ENCODE data around the gene TENM3.

Gene TENM3

DNA sequence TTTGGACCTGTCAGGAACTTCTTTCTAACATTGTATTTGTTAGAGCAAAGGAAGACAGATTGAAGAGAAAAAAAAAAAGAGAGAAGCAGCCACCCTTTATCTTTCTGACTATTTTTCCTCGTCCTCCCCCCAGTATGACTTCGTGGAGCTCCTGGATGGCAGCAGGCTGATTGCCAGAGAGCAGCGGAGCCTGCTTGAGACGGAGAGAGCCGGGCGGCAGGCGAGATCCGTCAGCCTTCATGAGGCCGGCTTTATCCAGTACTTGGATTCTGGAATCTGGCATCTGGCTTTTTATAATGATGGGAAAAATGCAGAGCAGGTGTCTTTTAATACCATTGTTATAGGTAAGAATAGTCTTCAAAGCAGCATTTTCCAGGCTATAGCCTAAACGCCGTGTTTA lies 436.3 kb downstream of the TENM3 start:
- DNase-seq (ENCODE audit: extremely low read depth, low read depth) = no peak
- TF ChIP-seq, protein P1, sequence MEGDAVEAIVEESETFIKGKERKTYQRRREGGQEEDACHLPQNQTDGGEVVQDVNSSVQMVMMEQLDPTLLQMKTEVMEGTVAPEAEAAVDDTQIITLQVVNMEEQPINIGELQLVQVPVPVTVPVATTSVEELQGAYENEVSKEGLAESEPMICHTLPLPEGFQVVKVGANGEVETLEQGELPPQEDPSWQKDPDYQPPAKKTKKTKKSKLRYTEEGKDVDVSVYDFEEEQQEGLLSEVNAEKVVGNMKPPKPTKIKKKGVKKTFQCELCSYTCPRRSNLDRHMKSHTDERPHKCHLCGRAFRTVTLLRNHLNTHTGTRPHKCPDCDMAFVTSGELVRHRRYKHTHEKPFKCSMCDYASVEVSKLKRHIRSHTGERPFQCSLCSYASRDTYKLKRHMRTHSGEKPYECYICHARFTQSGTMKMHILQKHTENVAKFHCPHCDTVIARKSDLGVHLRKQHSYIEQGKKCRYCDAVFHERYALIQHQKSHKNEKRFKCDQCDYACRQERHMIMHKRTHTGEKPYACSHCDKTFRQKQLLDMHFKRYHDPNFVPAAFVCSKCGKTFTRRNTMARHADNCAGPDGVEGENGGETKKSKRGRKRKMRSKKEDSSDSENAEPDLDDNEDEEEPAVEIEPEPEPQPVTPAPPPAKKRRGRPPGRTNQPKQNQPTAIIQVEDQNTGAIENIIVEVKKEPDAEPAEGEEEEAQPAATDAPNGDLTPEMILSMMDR (IDR thresholded peaks at IDR 0.05; ENCODE audit: low read depth, low read length) = no peak

DNA sequence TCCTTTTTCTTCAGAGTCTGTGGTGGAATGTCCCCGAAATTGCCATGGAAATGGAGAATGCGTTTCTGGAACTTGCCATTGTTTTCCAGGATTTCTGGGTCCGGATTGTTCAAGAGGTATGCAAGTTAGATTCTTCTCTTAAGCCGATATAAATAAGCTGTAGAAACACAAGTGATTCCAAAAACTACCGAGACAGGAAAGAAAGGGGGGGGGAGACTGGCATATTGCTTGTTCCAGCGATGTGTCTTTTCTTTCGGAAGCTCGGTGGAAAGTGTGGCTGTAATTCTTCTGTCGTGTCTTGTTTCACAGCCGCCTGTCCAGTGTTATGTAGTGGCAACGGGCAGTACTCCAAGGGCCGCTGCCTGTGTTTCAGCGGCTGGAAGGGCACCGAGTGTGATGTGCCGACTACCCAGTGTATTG lies 437.0 kb downstream of the TENM3 start:
- TF ChIP-seq, protein P1 (IDR thresholded peaks at IDR 0.05; ENCODE audit: low read depth, low read length) = no peak

DNA sequence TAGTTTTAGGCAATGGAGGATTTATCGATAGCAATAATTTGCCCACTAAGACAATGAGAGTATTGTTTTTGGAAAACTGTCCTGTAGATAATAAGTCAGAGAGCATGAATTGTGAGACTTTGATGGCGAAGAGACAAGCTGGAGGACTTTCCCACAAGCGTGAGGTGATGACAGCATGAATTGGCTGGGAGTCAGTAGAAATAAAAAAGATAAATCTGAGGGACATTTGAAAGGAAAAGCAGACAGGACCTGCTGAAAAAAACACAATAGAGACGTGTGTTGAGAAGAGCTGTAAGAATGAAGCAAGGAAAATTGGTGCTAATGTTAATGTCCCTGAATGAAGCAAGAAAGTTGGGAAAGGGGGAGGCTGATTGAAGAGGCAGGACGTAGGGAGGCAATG lies 440.5 kb downstream of the TENM3 start:
- TF ChIP-seq, protein P1 (IDR thresholded peaks at IDR 0.05; ENCODE audit: low read depth, low read length) = no peak
- DNase-seq (ENCODE audit: extremely low read depth, low read depth) = no peak

More for the DNA sequence above, 437.0 kb downstream of the TENM3 start:
- DNase-seq (ENCODE audit: extremely low read depth, low read depth) = no peak

DNA sequence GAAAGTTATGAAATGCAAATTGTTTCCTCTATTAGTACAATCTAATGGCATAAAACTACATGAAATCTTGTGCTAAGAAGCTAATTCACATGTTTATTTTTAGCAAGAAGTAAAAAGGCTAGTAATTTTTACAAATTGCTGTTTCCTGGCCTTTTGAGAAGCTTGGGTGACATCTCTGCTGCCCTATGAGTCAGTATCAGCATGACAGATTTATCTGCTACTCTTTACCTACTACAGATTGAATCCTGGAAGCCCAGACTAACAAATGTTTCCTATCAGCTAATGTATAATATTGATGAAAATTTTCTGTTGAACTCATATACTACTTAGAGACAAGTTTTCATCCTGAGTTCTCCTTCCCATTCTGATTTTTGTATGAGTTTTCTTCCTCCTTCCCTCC lies 441.6 kb downstream of the TENM3 start:
- no peak for DNase-seq (ENCODE audit: extremely low read depth, low read depth)
- TF ChIP-seq, protein P1 (IDR thresholded peaks at IDR 0.05; ENCODE audit: low read depth, low read length) = no peak

DNA sequence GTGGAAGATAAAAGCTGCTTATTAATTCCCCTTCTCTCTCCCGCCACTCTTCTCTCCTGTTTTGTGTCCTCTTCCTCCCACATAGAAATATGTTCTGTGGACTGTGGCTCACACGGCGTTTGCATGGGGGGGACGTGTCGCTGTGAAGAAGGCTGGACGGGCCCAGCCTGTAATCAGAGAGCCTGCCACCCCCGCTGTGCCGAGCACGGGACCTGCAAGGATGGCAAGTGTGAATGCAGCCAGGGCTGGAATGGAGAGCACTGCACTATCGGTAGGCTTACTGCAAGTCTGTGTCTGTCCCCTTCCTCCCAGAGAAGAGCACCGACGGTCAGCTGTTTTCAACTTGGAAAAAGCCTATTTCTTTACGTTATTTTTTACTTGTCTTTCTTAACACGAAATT lies 444.9 kb downstream of the TENM3 start:
- TF ChIP-seq, protein P1 (IDR thresholded peaks at IDR 0.05; ENCODE audit: low read depth, low read length) = no peak

DNA sequence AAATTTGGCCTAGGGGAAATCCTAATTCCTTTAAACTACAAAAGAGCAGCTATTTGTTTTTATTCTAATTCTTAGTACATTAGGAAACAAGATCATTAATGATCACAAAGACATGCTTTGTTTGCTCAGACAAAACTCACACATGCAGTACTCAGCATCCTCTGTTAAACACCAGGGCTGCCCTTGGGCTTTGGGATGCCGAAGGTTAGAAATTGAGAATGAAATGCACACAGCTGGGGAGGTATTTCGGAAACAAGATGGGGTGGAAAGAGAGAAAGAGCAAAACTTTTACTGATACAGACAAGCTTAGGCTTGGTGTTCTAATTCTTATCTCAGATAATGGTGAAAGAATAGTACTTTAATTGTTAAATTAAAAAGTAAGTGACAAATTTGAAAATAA lies 451.3 kb downstream of the TENM3 start:
- no peak for DNase-seq (ENCODE audit: extremely low read depth, low read depth)
- TF ChIP-seq, protein P1 (IDR thresholded peaks at IDR 0.05; ENCODE audit: low read depth, low read length) = no peak

More for the DNA sequence above, 444.9 kb downstream of the TENM3 start:
- DNase-seq (ENCODE audit: extremely low read depth, low read depth) = no peak

DNA sequence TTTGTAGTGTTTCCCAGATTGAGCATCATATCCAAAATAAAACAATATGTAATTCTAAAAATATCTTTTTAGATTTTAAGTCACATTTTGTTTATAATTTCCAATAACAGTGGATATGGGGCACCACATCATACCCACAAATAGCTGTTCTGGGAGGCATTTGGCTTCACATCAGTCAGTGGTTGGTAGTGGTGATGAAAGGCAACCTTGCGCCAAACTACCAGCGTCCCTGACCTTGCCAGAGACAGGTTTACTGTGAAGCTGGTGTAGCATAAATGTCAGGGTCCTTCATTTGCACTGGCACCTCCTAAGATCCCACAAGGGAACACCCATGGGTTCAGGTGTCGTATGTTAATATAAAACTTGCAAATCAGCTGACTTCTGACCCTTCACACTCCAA lies 451.8 kb downstream of the TENM3 start:
- DNase-seq (ENCODE audit: extremely low read depth, low read depth) = no peak
- TF ChIP-seq, protein P1 (IDR thresholded peaks at IDR 0.05; ENCODE audit: low read depth, low read length) = no peak
